IPS-20b (cell line): Measurements from ENCODE around the gene GSPT1.
"Not testable (repeated sequence)": the region's sequence is repeated elsewhere in the genome, so short reads cannot be mapped to it uniquely, and the experiment has no call there.

Source experiments
- H3K27ac ChIP-seq: one replicate; pipeline ENCODE4 v1.5.1; 2013; ENCODE audit warnings: low read length
- H3K27me3 ChIP-seq: 2 replicates; pipeline ENCODE4 v1.6.1; 2013; ENCODE audit warnings: mild to moderate bottlenecking, low read length, inconsistent platforms; ENCODE audit not compliant: insufficient read depth
- H3K36me3 ChIP-seq: 2 replicates; pipeline ENCODE4 v1.6.1; 2013; ENCODE audit warnings: low read depth, mild to moderate bottlenecking, inconsistent platforms, low read length, moderate library complexity; ENCODE audit not compliant: insufficient read depth
- H3K4me1 ChIP-seq: 2 replicates; pipeline ENCODE4 v1.6.1; 2013; ENCODE audit warnings: mild to moderate bottlenecking, control low read depth, inconsistent platforms, low read length, moderate library complexity; ENCODE audit not compliant: insufficient read depth
- H3K4me3 ChIP-seq: 2 replicates; pipeline ENCODE4 v1.5.1; 2013; ENCODE audit warnings: mild to moderate bottlenecking, low read length, inconsistent platforms
- H3K9ac ChIP-seq: 2 replicates; pipeline ENCODE4 v1.6.1; 2013; ENCODE audit warnings: low read depth, mild to moderate bottlenecking, inconsistent platforms, low read length, moderate library complexity
- H3K9me3 ChIP-seq: 2 replicates; pipeline ENCODE4 v1.6.1; 2013; ENCODE audit warnings: mild to moderate bottlenecking, low read depth, low read length, inconsistent platforms; ENCODE audit not compliant: insufficient read depth

GSPT1 gene

DNA sequence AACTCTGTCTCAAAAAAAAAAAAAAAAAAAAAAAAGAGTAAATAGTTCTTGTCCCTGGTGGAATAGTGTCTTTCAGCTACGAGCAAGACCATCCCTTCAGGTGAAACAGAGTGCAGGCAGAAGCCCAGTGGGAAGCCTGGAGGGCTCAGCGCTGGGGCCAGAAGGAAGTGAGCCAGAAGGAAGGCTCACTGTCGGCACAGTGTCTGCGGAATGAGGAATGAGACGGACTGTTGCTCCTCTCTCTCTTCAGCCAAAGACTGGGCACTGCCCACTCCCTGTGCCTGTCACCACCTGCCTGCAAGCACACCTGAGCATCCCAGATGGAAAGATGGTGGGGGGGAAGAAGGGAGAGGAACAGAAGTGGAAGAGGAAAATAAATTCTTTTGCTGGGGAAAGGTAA, 71.9 kb downstream of the GSPT1 start:
- H3K9me3 ChIP-seq: no peaks in the 10 kb centered on the region
- H3K27ac ChIP-seq: no peak overlapping the region
- H3K4me1 ChIP-seq: no peaks in the 10 kb centered on the region
- H3K36me3 ChIP-seq: peaks cover 97% of the 10 kb centered on the region
- H3K4me3 ChIP-seq: no peak overlapping the region
- no peak overlapping the region for H3K9ac ChIP-seq
- H3K27me3 ChIP-seq: no peaks in the 10 kb centered on the region

- Histone ChIP-seq H3K4me3 (no peak overlapping the region), H3K9me3 (no peaks in the 10 kb centered on the region), H3K27ac (no peak overlapping the region), H3K27me3 (no peaks in the 10 kb centered on the region), H3K4me1 (no peaks in the 10 kb centered on the region), H3K9ac (no peak overlapping the region), H3K36me3 (peaks cover 97% of the 10 kb centered on the region)
These were observed 72.5 kb downstream of the GSPT1 start for GRCh38 chr16:11843206-11843605.

DNA sequence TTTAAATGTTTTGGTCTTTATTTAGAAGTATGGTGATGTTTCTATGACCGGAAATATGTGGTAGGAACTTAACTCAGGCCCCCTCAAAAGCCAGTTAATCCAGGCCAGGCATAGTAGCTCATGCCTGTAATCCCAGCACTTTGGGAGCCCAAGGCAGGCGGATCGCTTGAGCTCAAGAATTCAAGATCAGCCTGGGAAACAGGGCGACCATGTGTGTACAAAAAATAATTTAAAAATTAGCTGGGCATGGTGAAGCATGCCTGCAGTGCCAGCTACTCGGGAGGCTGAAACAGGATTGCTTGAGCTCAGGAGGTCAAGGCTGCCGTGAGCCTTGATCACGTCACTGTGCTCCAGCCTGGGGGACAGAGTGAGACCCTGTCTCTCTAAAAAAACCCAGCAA, 74.7 kb downstream of the GSPT1 start:
- Histone ChIP-seq H3K27me3 (no peaks in the 10 kb centered on the region), H3K27ac (no peak overlapping the region), H3K4me1 (no peaks in the 10 kb centered on the region), H3K9ac (no peak overlapping the region), H3K9me3 (no peaks in the 10 kb centered on the region), H3K4me3 (no peak overlapping the region), H3K36me3 (peaks cover 97% of the 10 kb centered on the region)

GRCh38 chr16:11836650-11837244, 79.0 kb downstream of the GSPT1 start:
- Histone ChIP-seq H3K36me3 (peaks cover 57% of the 10 kb centered on the region), H3K27ac (no peak overlapping the region), H3K4me3 (no peak overlapping the region), H3K27me3 (no peaks in the 10 kb centered on the region), H3K4me1 (no peaks in the 10 kb centered on the region), H3K9me3 (no peaks in the 10 kb centered on the region), H3K9ac (no peak overlapping the region)

DNA sequence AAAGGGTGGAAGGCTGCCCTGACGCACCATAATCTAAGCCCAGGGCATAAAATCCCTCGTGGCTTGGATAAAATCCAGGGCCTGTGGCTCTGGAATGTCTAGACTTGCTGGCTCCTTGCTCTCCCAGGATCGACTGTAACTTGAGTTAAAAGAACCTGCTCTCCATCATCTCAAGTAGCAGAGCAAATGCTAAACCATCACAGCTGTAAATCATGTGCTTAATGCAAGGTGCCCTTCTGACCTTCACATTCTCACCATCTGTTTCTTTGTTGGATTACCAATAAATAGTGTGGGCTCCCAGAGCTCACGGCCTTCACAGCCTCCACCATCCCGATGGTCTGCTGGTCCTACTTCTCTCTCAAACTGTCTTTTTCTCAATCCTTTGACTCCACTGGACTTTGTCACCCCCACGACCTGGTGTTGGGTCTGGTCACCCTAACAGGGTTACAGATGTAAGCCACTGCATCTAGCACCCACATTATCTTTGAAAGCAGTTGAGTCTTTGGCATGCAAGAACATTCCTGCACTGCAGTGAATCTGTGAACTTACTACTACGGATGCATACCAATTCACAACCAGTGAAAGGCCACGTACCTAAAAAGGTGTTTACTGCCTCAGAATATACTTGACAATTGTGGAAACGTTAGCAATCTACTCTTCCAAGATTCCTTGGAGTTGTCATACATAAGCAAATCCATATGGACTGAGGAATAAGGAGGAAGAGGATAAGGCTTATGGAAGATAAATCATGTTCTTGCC, 79.7 kb downstream of the GSPT1 start:
- Histone ChIP-seq H3K27ac (no peak overlapping the region), H3K36me3 (peaks cover 51% of the 10 kb centered on the region)

GRCh38 chr16:11835309-11835708, 80.4 kb downstream of the GSPT1 start:
- Histone ChIP-seq H3K4me1 (no peaks in the 10 kb centered on the region), H3K27ac (no peak overlapping the region), H3K27me3 (no peaks in the 10 kb centered on the region), H3K9me3 (no peaks in the 10 kb centered on the region), H3K9ac (no peak overlapping the region), H3K4me3 (no peak overlapping the region), H3K36me3 (peaks cover 43% of the 10 kb centered on the region)

More for the DNA sequence above, 79.7 kb downstream of the GSPT1 start:
- Histone ChIP-seq H3K9me3 (no peaks in the 10 kb centered on the region), H3K4me1 (no peaks in the 10 kb centered on the region), H3K27me3 (no peaks in the 10 kb centered on the region), H3K4me3 (no peak overlapping the region), H3K9ac (no peak overlapping the region)

DNA sequence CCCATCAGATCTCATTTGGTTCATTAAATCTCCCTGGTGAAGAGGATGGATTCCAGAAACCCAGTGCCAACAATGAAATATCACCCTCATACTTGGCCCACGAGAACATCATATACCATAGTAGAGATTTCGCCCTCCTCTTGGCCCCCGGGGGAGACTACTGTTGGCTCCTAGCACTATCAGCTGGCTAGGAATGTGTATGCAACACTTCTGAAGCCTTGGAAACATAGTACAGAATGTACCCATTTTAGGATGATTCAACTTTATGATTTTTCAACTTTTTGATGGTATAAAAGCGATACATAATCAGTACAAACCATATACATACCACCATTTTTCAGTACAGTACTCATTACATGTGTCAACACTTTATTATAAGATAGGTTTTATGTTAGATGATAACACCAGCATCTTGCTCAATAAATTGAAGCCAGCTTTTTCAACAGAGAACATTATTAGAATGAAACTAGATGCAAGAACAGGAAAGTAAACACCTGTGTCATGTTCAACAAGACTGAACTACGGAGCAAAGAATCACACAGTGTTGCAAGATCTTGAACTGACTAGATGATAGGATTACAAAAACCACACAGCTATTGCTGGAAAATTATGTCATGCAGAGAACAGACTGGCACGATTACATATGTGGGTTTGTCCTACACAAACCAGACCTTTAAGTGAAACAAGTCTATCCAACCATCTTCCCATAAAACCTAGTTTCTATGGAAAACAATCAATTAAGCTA, 81.6 kb downstream of the GSPT1 start:
- no peaks in the 10 kb centered on the region for H3K9me3 ChIP-seq
- H3K9ac ChIP-seq: no peak overlapping the region
- H3K4me3 ChIP-seq: no peak overlapping the region
- H3K27ac ChIP-seq: no peak overlapping the region
- H3K36me3 ChIP-seq: peaks cover 31% of the 10 kb centered on the region
- H3K4me1 ChIP-seq: no peaks in the 10 kb centered on the region
- no peaks in the 10 kb centered on the region for H3K27me3 ChIP-seq

- H3K9ac ChIP-seq: no peak overlapping the region
- H3K27ac ChIP-seq: no peak overlapping the region
- no peak overlapping the region for H3K4me3 ChIP-seq
- no peaks in the 10 kb centered on the region for H3K36me3 ChIP-seq
- H3K27me3 ChIP-seq: no peaks in the 10 kb centered on the region
- H3K9me3 ChIP-seq: no peaks in the 10 kb centered on the region
- no peaks in the 10 kb centered on the region for H3K4me1 ChIP-seq
These were observed 87.1 kb downstream of the GSPT1 start for GRCh38 chr16:11828696-11829095.

- H3K9me3 ChIP-seq, H3K9ac ChIP-seq, H3K27me3 ChIP-seq, H3K27ac ChIP-seq, H3K4me1 ChIP-seq, H3K4me3 ChIP-seq, H3K36me3 ChIP-seq: not testable (repeated sequence)
These were observed 90.1 kb downstream of the GSPT1 start for GRCh38 chr16:11825520-11826165.

- Histone ChIP-seq H3K36me3 (no peaks in the 10 kb centered on the region), H3K4me3 (no peak overlapping the region), H3K9ac (no peak overlapping the region), H3K27me3 (no peaks in the 10 kb centered on the region), H3K4me1 (no peaks in the 10 kb centered on the region), H3K9me3 (no peaks in the 10 kb centered on the region), H3K27ac (no peak overlapping the region)
These were observed 91.4 kb downstream of the GSPT1 start for GRCh38 chr16:11824362-11824761.

DNA sequence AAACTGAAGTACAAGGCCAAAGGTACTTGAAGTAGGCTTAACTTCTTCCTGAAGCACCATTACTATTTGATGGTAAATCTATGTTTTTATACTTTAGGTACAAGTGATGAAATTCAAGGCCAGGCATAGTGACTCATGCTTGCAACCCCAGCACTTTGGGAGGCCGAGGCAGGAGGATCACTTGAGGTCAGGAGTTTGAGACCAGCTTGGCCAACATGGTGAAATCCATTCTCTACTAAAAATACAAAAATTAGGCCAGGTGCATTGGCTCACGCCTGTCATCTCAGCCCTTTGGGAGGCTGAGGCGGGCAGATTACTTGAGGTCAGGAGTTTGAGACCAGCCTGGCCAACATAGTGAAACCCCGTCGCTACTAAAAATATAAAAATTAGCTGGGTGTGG, 92.1 kb downstream of the GSPT1 start:
- H3K27me3 ChIP-seq, H3K4me3 ChIP-seq, H3K36me3 ChIP-seq, H3K9ac ChIP-seq, H3K27ac ChIP-seq, H3K4me1 ChIP-seq, H3K9me3 ChIP-seq: not testable (repeated sequence)
